Measurements from ENCODE around the gene IQSEC3.
A peak's percentile ranks its signal among the peaks of the same experiment; 100 is the strongest.

Gene IQSEC3

GRCh38 chr12:78981-79380 is 12.4 kb downstream of the IQSEC3 start:
- no peak for DNase-seq (ENCODE audit: low read depth in 2 of 2)

- no peak for DNase-seq (ENCODE audit: low read depth in 2 of 2)
Observed at GRCh38 chr12:80681-81190, 14.2 kb downstream of the IQSEC3 start.

GRCh38 chr12:82740-83139 is 16.2 kb downstream of the IQSEC3 start:
- DNase-seq (ENCODE audit: low read depth in 2 of 2), result no peak

GRCh38 chr12:84056-84455 is 17.5 kb downstream of the IQSEC3 start:
- DNase-seq (ENCODE audit: low read depth in 2 of 2), result no peak

GRCh38 chr12:85191-85666 is 18.7 kb downstream of the IQSEC3 start:
- no peak for DNase-seq (ENCODE audit: low read depth in 2 of 2)

GRCh38 chr12:87315-87714 is 20.7 kb downstream of the IQSEC3 start:
- DNase-seq (ENCODE audit: low read depth in 2 of 2), result no peak

- DNase-seq (ENCODE audit: low read depth in 2 of 2), result no peak
Observed at GRCh38 chr12:87856-88255, 21.3 kb downstream of the IQSEC3 start.

- no peak for DNase-seq (ENCODE audit: low read depth in 2 of 2)
Observed at GRCh38 chr12:89653-90052, 23.1 kb downstream of the IQSEC3 start.

GRCh38 chr12:91213-91612 is 24.6 kb downstream of the IQSEC3 start:
- DNase-seq (ENCODE audit: low read depth in 2 of 2), result no peak

GRCh38 chr12:93266-94005 is 26.9 kb downstream of the IQSEC3 start:
- DNase-seq (ENCODE audit: low read depth in 2 of 2), result no peak

GRCh38 chr12:96543-96942 is 30.0 kb downstream of the IQSEC3 start:
- no peak for DNase-seq (ENCODE audit: low read depth in 2 of 2)

GRCh38 chr12:98924-99352 is 32.4 kb downstream of the IQSEC3 start:
- DNase-seq (ENCODE audit: low read depth in 2 of 2), result no peak

- no peak for DNase-seq (ENCODE audit: low read depth in 2 of 2)
Observed at GRCh38 chr12:99605-100004, 33.0 kb downstream of the IQSEC3 start.

GRCh38 chr12:101969-102878 is 35.7 kb downstream of the IQSEC3 start:
- peak in 1 of 2 donors; percentile 12 for DNase-seq (ENCODE audit: low read depth in 2 of 2)

GRCh38 chr12:102879-103168 is 36.3 kb downstream of the IQSEC3 start:
- no peak for DNase-seq (ENCODE audit: low read depth in 2 of 2)

GRCh38 chr12:103169-103981 is 36.8 kb downstream of the IQSEC3 start:
- DNase-seq (ENCODE audit: low read depth in 2 of 2), result no peak

- no peak for DNase-seq (ENCODE audit: low read depth in 2 of 2)
Observed at GRCh38 chr12:104551-105081, 38.0 kb downstream of the IQSEC3 start.

GRCh38 chr12:105696-106095 is 39.1 kb downstream of the IQSEC3 start:
- no peak for DNase-seq (ENCODE audit: low read depth in 2 of 2)

- DNase-seq (ENCODE audit: low read depth in 2 of 2), result no peak
Observed at GRCh38 chr12:106118-106591, 39.6 kb downstream of the IQSEC3 start.

- no peak for DNase-seq (ENCODE audit: low read depth in 2 of 2)
Observed at GRCh38 chr12:108594-108993, 42.0 kb downstream of the IQSEC3 start.

- DNase-seq (ENCODE audit: low read depth in 2 of 2), result no peak
Observed at GRCh38 chr12:109446-109845, 42.9 kb downstream of the IQSEC3 start.

- DNase-seq (ENCODE audit: low read depth in 2 of 2), result no peak
Observed at GRCh38 chr12:109872-110271, 43.3 kb downstream of the IQSEC3 start.
